ENCODE data around the gene LRRC7.

Gene LRRC7

GRCh38 chr1:69551476-69552324 lies 16.0 kb upstream of the LRRC7 start:
- DNase-seq (ENCODE audit: insufficient read length) (no peak), FAIRE-seq (no peak)
- TF ChIP-seq POLR2A (IDR thresholded peaks at IDR 0.05; ENCODE audit: low read depth, low read length) (no peak), TAF1 (IDR thresholded peaks at IDR 0.05; ENCODE audit: borderline replicate concordance, low read depth, low read length) (no peak), POLR2AphosphoS5 (IDR thresholded peaks at IDR 0.05; ENCODE audit: low read depth, low read length) (no peak)

- DNase-seq (ENCODE audit: insufficient read length) (no peak), FAIRE-seq (no peak)
- TF ChIP-seq POLR2A (IDR thresholded peaks at IDR 0.05; ENCODE audit: low read depth, low read length): no peak
- no peak for TF ChIP-seq POLR2AphosphoS5 (IDR thresholded peaks at IDR 0.05; ENCODE audit: low read depth, low read length)
- no peak for TF ChIP-seq TAF1 (IDR thresholded peaks at IDR 0.05; ENCODE audit: borderline replicate concordance, low read depth, low read length)
These were observed 14.0 kb upstream of the LRRC7 start for GRCh38 chr1:69553726-69554125.

- peak; percentile 5 for DNase-seq (ENCODE audit: insufficient read length)
- TF ChIP-seq TAF1 (IDR thresholded peaks at IDR 0.05; ENCODE audit: borderline replicate concordance, low read depth, low read length): no peak
- TF ChIP-seq POLR2A (IDR thresholded peaks at IDR 0.05; ENCODE audit: low read depth, low read length): no peak
- no peak for TF ChIP-seq POLR2AphosphoS5 (IDR thresholded peaks at IDR 0.05; ENCODE audit: low read depth, low read length)
- no peak for FAIRE-seq
These were observed 876 bp downstream of the LRRC7 start for GRCh38 chr1:69568421-69569174.

- no peak for DNase-seq (ENCODE audit: insufficient read length)
- TF ChIP-seq POLR2AphosphoS5 (IDR thresholded peaks at IDR 0.05; ENCODE audit: low read depth, low read length): no peak
- TF ChIP-seq TAF1 (IDR thresholded peaks at IDR 0.05; ENCODE audit: borderline replicate concordance, low read depth, low read length): no peak
- no peak for FAIRE-seq
These were observed 1.4 kb downstream of the LRRC7 start for GRCh38 chr1:69569175-69569541.

GRCh38 chr1:69569576-69570328 lies 2.0 kb downstream of the LRRC7 start:
- no peak for DNase-seq (ENCODE audit: insufficient read length)
- no peak for FAIRE-seq
- TF ChIP-seq POLR2A (IDR thresholded peaks at IDR 0.05; ENCODE audit: low read depth, low read length) (no peak), POLR2AphosphoS5 (IDR thresholded peaks at IDR 0.05; ENCODE audit: low read depth, low read length) (no peak), TAF1 (IDR thresholded peaks at IDR 0.05; ENCODE audit: borderline replicate concordance, low read depth, low read length) (no peak)

GRCh38 chr1:69570356-69570755 lies 2.6 kb downstream of the LRRC7 start:
- no peak for DNase-seq (ENCODE audit: insufficient read length)
- no peak for FAIRE-seq
- TF ChIP-seq POLR2AphosphoS5 (IDR thresholded peaks at IDR 0.05; ENCODE audit: low read depth, low read length) (no peak), TAF1 (IDR thresholded peaks at IDR 0.05; ENCODE audit: borderline replicate concordance, low read depth, low read length) (no peak), POLR2A (IDR thresholded peaks at IDR 0.05; ENCODE audit: low read depth, low read length) (no peak)

- FAIRE-seq: no peak
- TF ChIP-seq TAF1 (IDR thresholded peaks at IDR 0.05; ENCODE audit: borderline replicate concordance, low read depth, low read length) (no peak), POLR2AphosphoS5 (IDR thresholded peaks at IDR 0.05; ENCODE audit: low read depth, low read length) (no peak), POLR2A (IDR thresholded peaks at IDR 0.05; ENCODE audit: low read depth, low read length) (no peak)
- no peak for DNase-seq (ENCODE audit: insufficient read length)
These were observed 5.2 kb downstream of the LRRC7 start for GRCh38 chr1:69572921-69573320.

GRCh38 chr1:69573911-69574310 lies 6.2 kb downstream of the LRRC7 start:
- no peak for TF ChIP-seq POLR2AphosphoS5 (IDR thresholded peaks at IDR 0.05; ENCODE audit: low read depth, low read length)
- TF ChIP-seq TAF1 (IDR thresholded peaks at IDR 0.05; ENCODE audit: borderline replicate concordance, low read depth, low read length): no peak
- DNase-seq (ENCODE audit: insufficient read length) (no peak), FAIRE-seq (no peak)

- TF ChIP-seq POLR2AphosphoS5 (IDR thresholded peaks at IDR 0.05; ENCODE audit: low read depth, low read length): no peak
- no peak for TF ChIP-seq TAF1 (IDR thresholded peaks at IDR 0.05; ENCODE audit: borderline replicate concordance, low read depth, low read length)
- TF ChIP-seq POLR2A (IDR thresholded peaks at IDR 0.05; ENCODE audit: low read depth, low read length): no peak
- DNase-seq (ENCODE audit: insufficient read length) (no peak), FAIRE-seq (no peak)
These were observed 17.9 kb downstream of the LRRC7 start for GRCh38 chr1:69585666-69586065.

GRCh38 chr1:69587391-69587790 lies 19.7 kb downstream of the LRRC7 start:
- FAIRE-seq (no peak), DNase-seq (ENCODE audit: insufficient read length) (no peak)
- no peak for TF ChIP-seq POLR2AphosphoS5 (IDR thresholded peaks at IDR 0.05; ENCODE audit: low read depth, low read length)

- FAIRE-seq: no peak
- TF ChIP-seq POLR2AphosphoS5 (IDR thresholded peaks at IDR 0.05; ENCODE audit: low read depth, low read length) (no peak), TAF1 (IDR thresholded peaks at IDR 0.05; ENCODE audit: borderline replicate concordance, low read depth, low read length) (no peak), POLR2A (IDR thresholded peaks at IDR 0.05; ENCODE audit: low read depth, low read length) (no peak)
- no peak for DNase-seq (ENCODE audit: insufficient read length)
These were observed 22.1 kb downstream of the LRRC7 start for GRCh38 chr1:69589799-69590198.

Measured in GM12892 (cell line).